Astrocyte of the spinal cord (primary cell): ENCODE data around the gene RGS9.

Experiments used
- DNase-seq: peaks from one replicate; pipeline ENCODE4 v3.0.0; 2011; ENCODE audit warnings: low read depth, low spot score
- H3K4me3 ChIP-seq: 2 replicates; pipeline ENCODE4 v1.5.1; 2011; ENCODE audit warnings: low read depth, mild to moderate bottlenecking, low read length, moderate library complexity
- CTCF ChIP-seq: IDR thresholded peaks from 2 replicates; pipeline ENCODE4 v1.5.1; 2012; ENCODE audit warnings: low read depth, mild to moderate bottlenecking, low read length, inconsistent platforms
- in situ Hi-C: cut with HindIII; loops from 2 replicates; pipeline ENCODE4 v1.10.0; 2017; ENCODE audit warnings: low sequenced_read_pairs

Gene RGS9

GRCh38 chr17:65259696-65260485, 122.7 kb downstream of the RGS9 start:
- no peak for TF ChIP-seq CTCF
- in situ Hi-C loops, result no loop called here
- no peak overlapping the region for H3K4me3 ChIP-seq
- no peak for DNase-seq

- no peak for DNase-seq
- in situ Hi-C loops, result no loop called here
Observed at GRCh38 chr17:65260626-65261025, 123.5 kb downstream of the RGS9 start.

GRCh38 chr17:65261152-65261551, 124.0 kb downstream of the RGS9 start:
- TF ChIP-seq CTCF, result no peak

More at GRCh38 chr17:65260626-65261025, 123.5 kb downstream of the RGS9 start:
- no peak overlapping the region for H3K4me3 ChIP-seq
- TF ChIP-seq CTCF, result no peak

GRCh38 chr17:65261682-65262636, 124.8 kb downstream of the RGS9 start:
- in situ Hi-C loops, result no loop called here
- no peak overlapping the region for H3K4me3 ChIP-seq
- no peak for TF ChIP-seq CTCF
- DNase-seq, result no peak

More at GRCh38 chr17:65261152-65261551, 124.0 kb downstream of the RGS9 start:
- no peak for DNase-seq
- no peak overlapping the region for H3K4me3 ChIP-seq
- in situ Hi-C loops, result no loop called here

- no peak for TF ChIP-seq CTCF
- H3K4me3 ChIP-seq, result no peak overlapping the region
- in situ Hi-C loops, result no loop called here
- no peak for DNase-seq
Observed at GRCh38 chr17:65265276-65265675, 128.1 kb downstream of the RGS9 start.

GRCh38 chr17:65268832-65269231, 131.7 kb downstream of the RGS9 start:
- in situ Hi-C loops, result no loop called here
- no peak overlapping the region for H3K4me3 ChIP-seq
- no peak for DNase-seq
- no peak for TF ChIP-seq CTCF
